ENCODE data around the gene SEMA3A. TPM values are rescaled to one million over a fixed set of nuclear protein-coding genes. Genes with fewer than 3 reads are reported as not detected.

Gene SEMA3A
- total and polyA plus RNA-seq, 3 donors from 2014 or later: 1.4 to 3.9 (median 2.0) TPM

DNA sequence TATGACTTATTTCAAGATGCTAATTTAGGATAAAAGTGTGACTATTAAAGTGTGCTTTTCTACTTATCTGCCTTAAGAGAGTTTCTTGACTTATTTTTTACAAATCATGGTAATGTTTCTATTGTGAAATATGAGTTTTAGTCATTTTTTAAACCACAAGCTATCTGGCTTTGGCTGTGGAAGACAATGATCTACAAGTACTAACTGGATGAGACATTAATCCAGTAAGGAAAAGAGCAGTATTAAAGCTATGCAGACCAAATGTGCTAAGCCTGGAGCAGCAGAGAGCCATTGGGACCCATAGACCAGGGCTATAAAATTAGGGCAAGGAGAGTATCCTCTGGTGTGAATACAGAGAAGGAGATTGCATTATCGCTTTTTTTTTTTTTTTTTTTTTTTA is 92.4 kb downstream of the SEMA3A start:
- WGBS, 2 donors: 89 to 95% methylated on average over 1 of the region's 1 CpG
- intact Hi-C loops (cut with DNase I; ENCODE audit: low total_unique reads): no loop called here
- no peak for TF ChIP-seq POLR2A (IDR thresholded peaks at IDR 0.05)
- TF ChIP-seq, protein P1, sequence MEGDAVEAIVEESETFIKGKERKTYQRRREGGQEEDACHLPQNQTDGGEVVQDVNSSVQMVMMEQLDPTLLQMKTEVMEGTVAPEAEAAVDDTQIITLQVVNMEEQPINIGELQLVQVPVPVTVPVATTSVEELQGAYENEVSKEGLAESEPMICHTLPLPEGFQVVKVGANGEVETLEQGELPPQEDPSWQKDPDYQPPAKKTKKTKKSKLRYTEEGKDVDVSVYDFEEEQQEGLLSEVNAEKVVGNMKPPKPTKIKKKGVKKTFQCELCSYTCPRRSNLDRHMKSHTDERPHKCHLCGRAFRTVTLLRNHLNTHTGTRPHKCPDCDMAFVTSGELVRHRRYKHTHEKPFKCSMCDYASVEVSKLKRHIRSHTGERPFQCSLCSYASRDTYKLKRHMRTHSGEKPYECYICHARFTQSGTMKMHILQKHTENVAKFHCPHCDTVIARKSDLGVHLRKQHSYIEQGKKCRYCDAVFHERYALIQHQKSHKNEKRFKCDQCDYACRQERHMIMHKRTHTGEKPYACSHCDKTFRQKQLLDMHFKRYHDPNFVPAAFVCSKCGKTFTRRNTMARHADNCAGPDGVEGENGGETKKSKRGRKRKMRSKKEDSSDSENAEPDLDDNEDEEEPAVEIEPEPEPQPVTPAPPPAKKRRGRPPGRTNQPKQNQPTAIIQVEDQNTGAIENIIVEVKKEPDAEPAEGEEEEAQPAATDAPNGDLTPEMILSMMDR (IDR thresholded peaks at IDR 0.05): no peak

DNA sequence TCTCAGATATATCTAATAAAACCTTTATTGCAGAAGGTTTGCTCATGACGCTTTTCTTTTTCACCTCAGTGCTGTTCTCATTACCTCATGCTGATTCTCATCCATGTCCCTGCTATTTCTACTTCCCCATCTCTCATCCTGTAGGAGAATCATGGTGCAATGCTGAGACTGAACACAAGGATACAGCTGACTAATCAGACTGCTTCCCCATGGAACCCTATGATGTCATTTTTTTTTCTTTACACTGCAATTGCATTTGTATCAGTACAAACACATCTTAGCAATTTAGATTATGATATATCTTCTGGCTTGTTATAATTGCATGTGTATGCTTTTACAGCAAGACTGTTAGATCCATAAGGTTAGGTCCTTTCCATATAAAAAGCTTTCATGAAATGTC is 93.7 kb downstream of the SEMA3A start:
- Histone ChIP-seq H3K36me3 (ENCODE audit: low read depth, missing control alignments) (no peaks in the 10 kb centered on the region), H3K4me1 (no peaks in the 10 kb centered on the region), H3K4me3 (no peak overlapping the region), H3K9me3 (no peaks in the 10 kb centered on the region), H3K27ac (no peak overlapping the region), H3K27me3 (no peaks in the 10 kb centered on the region)
- DNase-seq: no peak
- 86 to 92% methylated on average over 1 of the region's 1 CpG for WGBS, 2 donors
- TF ChIP-seq, protein P1 (IDR thresholded peaks at IDR 0.05): peak in 1 of 3 experiments; percentile 4
- no peak for TF ChIP-seq POLR2A (IDR thresholded peaks at IDR 0.05)
- intact Hi-C loops (cut with DNase I; ENCODE audit: low total_unique reads): no loop called here

More for the DNA sequence above, 92.4 kb downstream of the SEMA3A start:
- no peak for DNase-seq
- H3K4me3 ChIP-seq: no peak overlapping the region
- no peaks in the 10 kb centered on the region for H3K36me3 ChIP-seq (ENCODE audit: low read depth, missing control alignments)
- no peaks in the 10 kb centered on the region for H3K27me3 ChIP-seq
- H3K4me1 ChIP-seq: no peaks in the 10 kb centered on the region
- H3K9me3 ChIP-seq: no peaks in the 10 kb centered on the region
- H3K27ac ChIP-seq: no peak overlapping the region

DNA sequence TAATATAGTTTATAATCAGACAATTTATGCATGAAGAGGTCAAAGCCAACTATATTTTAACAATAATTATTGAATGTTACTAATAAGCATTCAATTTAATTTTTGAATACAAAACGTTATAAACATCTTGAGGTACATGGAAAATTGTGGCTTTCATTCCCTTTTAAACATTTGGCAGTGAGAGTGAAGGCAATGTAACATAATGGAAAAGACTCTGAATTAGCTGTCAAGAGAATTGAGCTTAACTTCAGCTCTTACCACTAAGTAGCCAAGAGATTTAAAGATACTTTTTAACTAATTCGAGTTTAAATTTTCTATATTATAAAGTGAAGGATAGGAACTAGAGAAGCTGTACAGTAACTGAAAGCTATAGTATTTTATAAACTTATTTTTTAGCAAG is 98.6 kb downstream of the SEMA3A start:
- intact Hi-C loops (cut with DNase I; ENCODE audit: low total_unique reads): no loop called here
- Histone ChIP-seq H3K27ac (no peak overlapping the region), H3K36me3 (ENCODE audit: low read depth, missing control alignments) (no peaks in the 10 kb centered on the region), H3K27me3 (no peaks in the 10 kb centered on the region), H3K4me3 (no peak overlapping the region), H3K4me1 (no peaks in the 10 kb centered on the region), H3K9me3 (no peaks in the 10 kb centered on the region)
- no peak for DNase-seq
- WGBS, 2 donors: 60 to 66% methylated on average over 2 of the region's 2 CpGs
- TF ChIP-seq POLR2A (IDR thresholded peaks at IDR 0.05): no peak
- TF ChIP-seq, protein P1 (IDR thresholded peaks at IDR 0.05): no peak

DNA sequence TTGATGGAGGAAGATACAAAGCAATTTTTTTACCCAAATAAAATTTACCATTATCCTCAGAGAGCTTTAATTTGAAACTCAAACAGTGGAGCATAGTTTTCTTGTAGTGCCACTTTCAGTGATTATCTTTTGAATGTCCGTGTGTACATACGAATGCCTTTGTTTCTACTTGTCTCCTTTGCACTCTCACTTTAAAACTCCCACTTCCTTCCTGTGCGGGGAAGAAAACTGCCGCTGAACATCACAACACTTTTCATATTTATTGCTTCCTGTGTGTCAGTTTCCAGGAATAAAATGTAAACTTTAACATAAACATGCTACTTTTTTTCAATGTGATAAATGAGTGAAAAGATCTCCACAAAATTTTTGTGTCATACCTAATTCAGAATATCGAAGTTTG is 102.4 kb downstream of the SEMA3A start:
- intact Hi-C loops (cut with DNase I; ENCODE audit: low total_unique reads): no loop called here
- Histone ChIP-seq H3K36me3 (ENCODE audit: low read depth, missing control alignments) (no peaks in the 10 kb centered on the region), H3K27ac (no peak overlapping the region), H3K27me3 (no peaks in the 10 kb centered on the region), H3K4me1 (no peaks in the 10 kb centered on the region), H3K9me3 (no peaks in the 10 kb centered on the region), H3K4me3 (no peak overlapping the region)
- no peak for DNase-seq
- 23 to 28% methylated on average over 5 of the region's 5 CpGs for WGBS, 2 donors
- no peak for TF ChIP-seq POLR2A (IDR thresholded peaks at IDR 0.05)
- TF ChIP-seq, protein P1 (IDR thresholded peaks at IDR 0.05): no peak

DNA sequence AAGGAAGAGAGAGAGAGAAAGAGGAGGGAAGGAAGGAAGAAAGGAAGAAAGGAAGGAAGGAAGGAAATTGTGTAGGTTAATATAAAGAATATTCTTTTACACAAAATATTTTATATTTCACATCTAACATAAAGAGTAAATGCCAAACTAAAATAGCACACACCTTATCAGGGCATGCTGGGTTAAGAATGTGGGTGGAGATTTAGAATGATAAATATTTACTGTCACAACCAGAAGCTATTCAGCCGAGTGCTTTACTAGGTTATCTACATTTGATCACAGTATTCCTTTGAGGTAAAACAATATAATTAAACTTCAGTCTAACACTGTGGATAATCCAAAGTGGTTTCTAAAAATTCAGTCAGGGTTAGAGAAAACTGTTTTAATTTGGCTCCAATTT is 103.3 kb downstream of the SEMA3A start:
- intact Hi-C loops (cut with DNase I; ENCODE audit: low total_unique reads): no loop called here
- no peaks in the 10 kb centered on the region for H3K9me3 ChIP-seq
- no peak for TF ChIP-seq POLR2A (IDR thresholded peaks at IDR 0.05)
- TF ChIP-seq, protein P1 (IDR thresholded peaks at IDR 0.05): no peak
- no peaks in the 10 kb centered on the region for H3K27me3 ChIP-seq
- H3K27ac ChIP-seq: no peak overlapping the region
- no peak overlapping the region for H3K4me3 ChIP-seq
- H3K4me1 ChIP-seq: no peaks in the 10 kb centered on the region
- DNase-seq: no peak
- 88 to 89% methylated on average over 1 of the region's 1 CpG for WGBS, 2 donors
- no peaks in the 10 kb centered on the region for H3K36me3 ChIP-seq (ENCODE audit: low read depth, missing control alignments)
